GM18873 (cell line): ENCODE measurements around the gene ZSWIM6.

Source experiments
- ATAC-seq: cut with Tn5 transposase; IDR thresholded peaks from one replicate; pipeline ENCODE4 v1.9.1; 2021; ENCODE audit warnings: mild to moderate bottlenecking, moderate library complexity, moderate number of reproducible peaks; ENCODE audit not compliant: unreplicated experiment, low FRiP score

ZSWIM6 gene

DNA sequence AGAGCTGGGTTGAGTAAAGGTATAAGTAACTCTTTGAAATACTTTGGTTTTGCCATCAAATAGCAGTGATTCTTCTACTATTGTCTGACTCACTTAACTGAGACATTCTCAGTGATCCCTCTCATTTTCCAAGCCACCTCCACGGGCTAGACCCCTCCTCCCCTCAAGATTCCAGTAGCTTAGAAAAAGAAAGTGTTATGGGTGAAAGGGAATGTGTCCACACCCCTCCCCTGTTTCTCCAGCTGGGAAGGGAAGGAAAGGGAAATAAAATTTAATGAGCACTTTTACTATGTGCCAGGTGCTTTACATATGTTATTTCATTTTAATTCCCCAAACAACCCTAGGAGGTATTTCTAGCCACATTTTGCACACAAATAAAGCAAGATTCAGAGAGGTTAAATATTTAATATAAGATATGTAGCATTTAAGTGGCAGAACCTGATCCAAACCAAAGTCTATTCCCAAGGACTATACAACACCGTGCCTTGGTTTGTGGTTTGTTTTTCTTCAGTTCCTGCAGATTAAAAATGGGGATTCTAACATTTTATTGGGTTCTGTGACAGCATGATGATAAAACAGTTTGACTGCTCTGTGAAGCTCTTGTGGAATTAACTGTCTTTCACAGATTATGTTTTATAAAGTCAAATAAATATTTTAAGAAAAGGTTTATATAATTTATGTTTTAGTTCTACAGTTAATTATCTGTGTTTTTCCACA is 135.9 kb downstream of the ZSWIM6 start:
- no peak for ATAC-seq

DNA sequence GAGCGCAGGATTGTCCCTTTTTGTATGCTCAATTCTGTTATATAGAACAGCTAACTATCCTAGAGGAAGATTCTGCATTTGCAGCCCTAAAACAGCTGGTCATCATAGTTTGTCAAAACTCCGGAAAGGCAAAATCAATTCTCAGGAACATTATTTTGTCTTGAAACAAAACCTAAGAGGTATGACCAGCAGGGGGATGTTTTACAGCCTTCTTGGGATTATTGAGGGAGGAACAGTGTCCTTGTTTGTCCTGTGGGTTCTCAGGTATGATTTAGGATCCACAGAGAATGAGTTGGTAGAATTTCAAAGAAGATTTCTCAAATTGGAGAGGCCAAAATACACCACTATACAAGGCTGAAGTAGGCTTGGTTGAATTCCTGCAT is 136.4 kb downstream of the ZSWIM6 start:
- ATAC-seq, result no peak

DNA sequence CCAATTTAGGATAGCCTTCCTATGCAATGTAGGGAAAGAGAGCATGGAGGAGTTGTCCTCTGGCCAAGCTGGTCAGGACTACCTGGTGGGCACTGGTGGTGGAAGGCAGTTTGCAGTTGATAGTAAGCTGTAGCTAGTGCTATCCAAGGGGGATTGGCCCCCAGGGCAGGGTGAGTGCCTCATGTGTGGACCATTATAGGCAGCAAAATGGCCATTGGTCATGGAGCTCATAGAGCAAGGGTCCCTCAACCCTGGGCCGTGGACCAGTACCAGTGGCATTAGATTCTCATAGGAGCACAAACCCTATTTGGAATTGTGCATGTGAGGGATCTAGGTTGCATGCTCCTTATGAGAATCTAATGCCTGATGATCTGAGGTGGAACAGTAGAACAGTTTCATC is 139.3 kb downstream of the ZSWIM6 start:
- ATAC-seq, result no peak

DNA sequence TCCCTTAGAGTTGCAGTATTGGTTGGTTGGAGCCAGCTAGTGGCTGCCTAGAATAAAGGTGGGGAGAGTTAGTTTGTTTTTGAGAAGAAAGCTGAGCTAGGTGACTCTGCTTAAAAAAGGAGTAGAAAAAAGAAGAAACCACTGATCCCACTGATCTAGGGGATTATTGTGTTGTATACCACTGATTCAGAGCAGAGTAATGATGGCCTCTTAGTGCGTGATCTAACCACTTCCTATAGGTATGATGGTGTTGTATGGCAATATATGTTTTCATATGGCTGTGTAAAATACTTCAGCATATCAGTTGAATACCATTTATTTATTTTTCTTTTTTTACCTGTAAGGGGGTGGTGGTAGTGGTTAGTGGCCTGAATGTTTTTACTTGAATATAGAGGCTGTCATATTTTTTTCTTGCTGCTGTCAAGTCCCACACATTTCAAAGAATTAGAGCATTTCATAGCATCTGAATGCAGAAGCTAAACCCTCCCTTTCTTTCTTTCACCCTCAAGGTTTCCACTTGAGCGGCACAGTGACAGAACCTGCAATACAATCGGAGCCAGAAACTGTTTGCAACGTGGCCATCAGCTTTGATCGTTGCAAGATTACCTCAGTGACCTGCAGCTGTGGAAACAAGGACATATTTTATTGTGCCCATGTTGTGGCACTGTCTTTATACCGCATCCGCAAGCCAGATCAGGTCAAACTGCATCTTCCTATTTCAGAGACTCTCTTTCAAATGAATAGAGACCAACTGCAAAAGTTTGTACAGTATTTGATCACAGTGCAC is 140.3 kb downstream of the ZSWIM6 start:
- ATAC-seq, result no peak

DNA sequence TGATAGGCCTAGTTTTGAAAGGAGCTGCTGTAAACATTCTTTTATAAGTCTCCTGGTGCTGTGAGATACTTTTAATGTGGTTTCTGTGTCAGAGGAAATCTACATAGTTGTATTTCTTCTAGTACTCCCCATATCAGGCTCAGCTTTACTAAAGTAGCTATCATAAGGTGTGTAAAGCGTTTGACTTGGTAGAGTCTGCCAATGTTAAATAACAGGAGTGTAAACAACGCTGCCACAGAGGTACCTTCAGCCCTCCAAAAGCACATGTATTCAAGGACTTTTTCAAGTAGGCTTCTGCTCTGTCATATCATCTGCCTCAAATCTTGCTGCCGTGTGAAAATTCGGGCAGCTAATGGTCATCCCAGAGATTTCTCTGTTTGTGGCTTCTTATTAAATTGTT is 142.7 kb downstream of the ZSWIM6 start:
- no peak for ATAC-seq

DNA sequence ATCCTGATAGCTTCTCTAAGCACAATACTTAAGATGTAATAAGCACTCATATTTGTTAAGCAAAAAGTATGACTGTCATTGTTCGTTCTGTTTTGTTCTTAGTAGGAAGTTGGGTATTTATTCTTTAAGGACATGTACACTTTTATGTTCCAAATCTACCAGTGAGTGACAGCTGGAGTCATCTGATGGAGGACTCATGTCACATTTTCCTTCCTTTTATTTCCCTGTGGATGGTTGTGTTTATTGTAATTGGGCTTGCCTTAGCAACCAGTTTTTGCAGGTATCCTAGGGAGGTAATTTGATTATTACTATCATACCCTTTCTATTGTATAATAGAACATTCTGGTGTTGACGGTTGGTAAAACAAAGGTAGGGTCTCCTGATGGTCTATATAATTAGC is 145.7 kb downstream of the ZSWIM6 start:
- ATAC-seq, result no peak

DNA sequence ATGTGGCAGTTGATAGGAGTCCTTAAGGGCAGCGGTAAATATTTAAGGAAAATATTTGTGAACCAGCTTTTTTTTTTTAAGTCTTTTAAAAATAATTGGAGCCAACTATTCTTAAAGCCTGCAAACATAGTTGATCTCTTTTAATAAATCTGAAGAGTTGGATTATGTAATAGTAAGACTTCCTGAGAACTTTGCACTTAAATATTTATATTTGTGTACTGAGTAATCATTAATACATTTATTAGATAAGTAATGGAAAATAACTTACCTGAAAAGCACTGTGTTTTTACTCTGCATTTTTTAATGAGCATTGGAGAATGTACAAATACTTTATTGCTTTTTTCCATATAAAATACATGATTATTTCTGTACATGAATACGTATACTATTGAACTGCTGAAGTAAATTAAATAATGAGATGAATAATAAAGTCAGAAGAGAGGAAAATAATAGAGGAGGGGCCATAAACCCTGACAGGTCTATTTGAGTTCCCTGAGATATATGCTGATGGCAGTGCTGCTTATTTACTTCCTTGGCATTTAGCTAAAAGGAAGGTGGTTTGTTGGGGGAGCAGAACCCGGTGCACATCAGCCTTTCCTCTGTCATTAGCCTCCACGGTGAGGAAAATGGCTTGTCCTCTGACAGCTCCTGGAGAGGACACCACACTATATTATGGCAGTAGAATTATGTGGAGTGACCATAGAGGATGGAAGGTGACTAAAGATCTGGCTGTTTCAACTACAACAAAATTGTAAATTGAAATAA is 148.0 kb downstream of the ZSWIM6 start:
- no peak for ATAC-seq

DNA sequence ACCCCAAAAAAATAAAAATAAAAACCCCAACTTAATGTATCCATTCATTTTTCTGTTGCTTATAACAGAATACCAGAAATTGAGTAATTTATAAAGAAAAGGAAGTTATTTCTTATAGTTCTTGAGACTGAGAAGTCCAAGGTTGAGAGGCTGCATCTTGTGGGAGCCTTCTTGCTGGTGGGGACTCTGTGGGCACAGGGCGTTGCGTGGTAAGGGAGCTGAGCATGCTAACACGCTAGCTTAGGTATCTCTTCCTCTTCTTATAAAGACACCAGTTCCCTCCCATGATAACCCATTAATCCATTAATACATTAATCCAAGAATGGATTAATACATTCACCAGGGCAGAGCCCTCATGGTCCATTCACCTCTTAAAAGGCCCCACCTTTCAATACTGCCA is 150.9 kb downstream of the ZSWIM6 start:
- no peak for ATAC-seq

DNA sequence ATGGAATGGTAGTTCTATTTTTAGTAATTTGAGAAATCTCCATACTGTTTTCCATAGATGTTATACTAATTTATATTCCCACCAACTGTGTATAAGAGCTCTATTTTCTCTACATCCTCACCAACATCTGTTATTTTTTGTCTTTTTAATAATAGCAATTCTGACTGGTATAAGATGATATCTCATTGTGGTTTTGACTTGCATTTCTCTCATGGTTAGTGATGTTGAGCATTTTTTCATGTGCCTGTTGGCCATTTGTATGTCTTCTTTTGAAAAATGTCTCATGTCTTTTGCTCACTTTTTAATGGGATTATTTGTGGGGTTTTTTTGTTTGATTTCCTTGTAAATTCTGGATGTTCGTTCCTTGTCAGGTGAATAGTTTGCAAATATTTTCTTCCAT is 154.4 kb downstream of the ZSWIM6 start:
- no peak for ATAC-seq

DNA sequence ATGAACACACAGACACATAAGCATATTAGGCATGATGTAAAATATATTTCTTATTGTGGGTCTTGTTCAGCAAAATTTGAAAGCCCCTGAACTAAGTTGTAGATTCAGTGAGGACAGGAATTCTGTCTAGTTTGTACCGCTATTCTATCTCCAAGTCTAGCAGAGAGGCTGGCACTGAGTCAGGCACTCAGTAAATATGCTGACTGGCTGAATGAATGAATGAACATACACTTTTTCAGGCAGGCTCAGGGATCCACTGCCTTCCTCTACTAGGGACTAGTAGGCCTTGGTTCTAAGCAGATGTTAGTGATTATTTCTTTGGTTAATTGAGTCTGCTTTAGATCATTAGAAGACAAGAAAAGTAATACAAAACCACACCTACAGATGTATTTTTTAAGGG is 157.5 kb downstream of the ZSWIM6 start:
- no peak for ATAC-seq

DNA sequence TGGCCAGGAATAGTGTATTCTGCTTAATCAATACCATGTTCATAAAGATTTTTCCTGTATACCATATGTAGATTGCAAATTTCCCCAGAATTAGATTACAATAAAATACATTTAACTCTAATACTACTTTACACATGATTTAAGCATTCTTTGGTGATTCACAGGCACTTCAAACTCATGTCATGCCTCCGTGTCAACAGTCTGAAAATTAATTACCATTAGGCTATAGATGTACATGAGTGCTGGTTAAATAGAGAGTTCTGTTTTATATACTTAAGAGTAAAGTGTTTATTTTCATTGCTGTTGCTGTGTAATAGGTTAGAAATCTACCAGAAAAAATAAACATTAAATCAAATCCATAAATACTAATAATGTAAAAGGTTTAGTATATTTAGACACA is 159.8 kb downstream of the ZSWIM6 start:
- ATAC-seq, result no peak

DNA sequence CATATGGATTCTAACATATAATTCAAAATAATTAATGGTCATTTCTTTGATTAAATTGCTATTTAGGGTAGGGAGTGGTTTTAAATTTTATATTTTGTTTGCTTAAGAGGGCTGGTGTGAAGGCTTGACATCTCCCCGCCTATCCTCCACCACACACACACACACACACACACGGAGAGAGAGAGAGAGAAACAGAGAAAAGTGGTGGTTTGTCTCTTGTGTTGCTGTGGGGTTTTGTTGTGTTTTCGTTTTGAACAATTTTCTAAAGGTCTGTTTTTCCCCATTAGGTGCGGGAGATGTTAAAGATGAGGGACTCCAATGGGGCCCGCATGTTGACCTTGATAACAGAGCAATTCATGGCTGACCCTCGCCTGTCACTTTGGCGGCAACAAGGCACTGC is 161.9 kb downstream of the ZSWIM6 start:
- no peak for ATAC-seq

DNA sequence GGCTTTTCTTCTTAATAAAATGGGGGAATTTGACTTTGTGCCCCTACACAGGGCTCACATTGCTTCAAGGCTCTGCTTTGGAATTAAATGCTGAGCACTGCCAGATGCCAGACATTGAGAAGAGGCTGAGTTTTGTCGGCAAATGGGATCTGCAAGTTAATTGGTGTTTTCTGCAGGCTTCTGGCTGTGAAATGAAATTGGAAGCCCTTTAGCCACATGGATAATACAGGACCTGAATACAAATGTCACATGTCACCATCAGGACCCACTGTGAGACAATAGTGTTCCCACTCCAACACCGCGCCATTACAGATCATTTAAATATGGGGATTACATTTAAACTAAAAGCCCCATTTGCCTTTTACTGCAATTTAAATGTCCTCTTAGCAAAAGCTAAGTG is 164.4 kb downstream of the ZSWIM6 start:
- no peak for ATAC-seq

DNA sequence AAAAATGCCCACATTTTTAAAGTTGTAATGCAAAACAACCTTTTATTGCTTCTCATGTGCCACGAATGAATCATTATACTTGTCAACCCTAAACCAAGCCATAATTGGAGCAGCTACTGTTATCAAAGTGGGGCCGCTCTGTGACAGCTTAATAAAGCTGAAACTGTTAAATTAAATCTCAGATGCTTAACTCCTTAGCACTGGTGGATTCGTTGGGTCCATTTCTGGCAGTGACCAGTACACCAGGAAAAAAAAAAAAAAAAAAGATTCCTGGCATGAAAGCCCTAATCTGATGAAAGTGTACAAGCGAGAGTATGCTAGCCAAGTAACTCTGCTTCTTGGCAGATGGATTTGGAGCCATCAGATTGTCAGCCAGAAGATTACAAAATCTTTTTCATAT is 164.8 kb downstream of the ZSWIM6 start:
- no peak for ATAC-seq

DNA sequence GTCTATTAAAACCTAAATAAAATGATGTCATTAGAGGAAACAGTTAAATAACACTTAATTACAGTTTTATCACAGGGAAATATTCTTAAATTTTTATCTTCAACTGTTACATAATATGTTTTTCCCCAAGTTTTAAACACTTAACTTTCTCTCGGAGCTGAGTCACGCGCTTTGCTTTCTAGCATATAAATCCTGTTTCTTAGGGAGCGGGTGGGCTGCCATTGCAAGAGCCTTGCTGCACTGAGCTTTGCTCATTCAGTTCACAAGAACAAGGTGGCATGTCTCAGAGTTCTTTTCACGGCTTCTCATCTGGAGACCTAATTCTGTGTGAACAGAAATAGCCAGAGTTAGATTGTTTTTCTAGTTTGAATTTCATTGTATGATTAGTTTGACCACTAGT is 166.1 kb downstream of the ZSWIM6 start:
- no peak for ATAC-seq

DNA sequence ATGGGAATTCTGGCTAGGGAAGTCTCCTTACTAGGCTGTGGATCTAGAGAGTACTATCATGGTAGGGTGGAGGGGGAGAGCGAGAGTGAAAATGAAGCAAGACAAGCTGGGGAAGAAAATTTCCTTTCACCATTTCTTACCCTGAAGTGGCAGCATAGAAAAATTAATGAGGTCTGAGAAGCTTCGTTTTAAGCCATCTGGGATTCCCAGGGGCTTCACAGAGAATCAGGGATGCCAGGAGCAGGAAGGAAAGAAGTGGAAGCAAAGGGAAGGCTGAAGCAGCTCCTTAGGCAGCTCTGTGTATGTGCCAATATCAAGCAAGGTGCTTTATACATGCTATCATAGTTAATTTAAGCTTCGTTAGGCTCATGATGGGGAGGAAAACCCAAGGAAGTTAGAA is 169.9 kb downstream of the ZSWIM6 start:
- ATAC-seq, result no peak

DNA sequence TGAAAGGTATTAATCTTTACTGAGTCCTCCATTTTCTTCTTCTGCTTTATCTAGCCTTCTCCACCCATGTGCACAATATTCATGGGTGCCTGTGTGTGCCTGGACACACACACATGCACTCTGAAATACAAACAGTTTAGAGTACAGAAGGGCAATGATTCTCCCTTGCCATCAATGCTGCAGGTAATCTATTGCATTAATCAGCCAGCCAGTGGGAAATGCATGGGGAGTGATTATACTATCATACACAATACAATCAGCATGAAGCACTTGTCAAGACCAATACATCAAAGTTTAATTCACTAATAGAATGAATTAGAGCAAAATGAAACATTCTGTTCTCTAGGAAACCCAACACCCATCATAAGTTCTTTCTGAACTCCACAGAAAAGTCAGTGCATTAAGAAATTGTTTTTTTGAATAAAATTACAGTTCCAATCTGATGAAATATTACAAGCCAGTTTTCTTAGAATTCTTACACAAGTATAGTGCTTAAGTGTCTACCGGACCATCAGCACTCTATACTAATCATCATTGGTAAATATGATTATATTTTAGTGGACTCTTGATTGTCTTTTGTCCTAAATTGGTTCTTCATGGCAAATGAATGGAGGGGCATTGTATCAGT is 172.2 kb downstream of the ZSWIM6 start:
- no peak for ATAC-seq

DNA sequence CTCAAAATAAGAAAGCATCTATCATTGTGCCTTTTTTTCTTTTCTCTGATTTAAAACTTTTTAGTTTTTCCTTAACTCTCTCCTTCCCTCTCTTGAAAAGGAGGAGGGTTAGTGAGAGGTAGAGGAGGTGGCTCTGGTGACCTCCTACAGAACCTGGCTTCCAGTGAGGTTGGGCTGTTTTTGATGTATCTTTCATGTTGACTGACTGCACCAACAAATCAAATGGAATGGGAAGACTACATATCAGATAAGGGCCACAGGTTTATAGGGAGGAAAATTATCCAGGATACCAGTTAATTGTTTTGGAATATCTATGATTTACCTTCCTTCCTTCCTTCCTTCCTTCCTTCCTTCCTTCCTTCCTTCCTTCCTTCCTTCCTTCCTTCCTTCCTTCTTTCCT is 173.2 kb downstream of the ZSWIM6 start:
- no peak for ATAC-seq

DNA sequence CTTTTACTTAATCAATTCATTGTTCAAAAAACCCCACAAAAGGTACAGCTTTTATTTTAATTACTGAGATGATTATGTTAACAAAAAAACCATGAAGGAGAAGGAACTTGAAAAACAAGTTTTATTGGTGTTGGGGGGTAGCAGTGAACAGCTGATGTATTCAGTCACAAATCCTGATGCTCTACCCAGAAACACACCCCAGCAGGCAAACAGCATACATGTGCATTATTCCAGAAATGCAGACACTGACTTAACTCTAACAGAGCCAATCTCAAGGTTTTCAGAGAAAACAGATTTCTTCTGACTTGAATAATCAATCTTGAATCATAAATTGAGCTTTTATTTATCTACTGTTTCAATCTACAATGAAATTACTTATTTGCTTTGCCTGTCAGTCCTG is 175.2 kb downstream of the ZSWIM6 start:
- no peak for ATAC-seq

DNA sequence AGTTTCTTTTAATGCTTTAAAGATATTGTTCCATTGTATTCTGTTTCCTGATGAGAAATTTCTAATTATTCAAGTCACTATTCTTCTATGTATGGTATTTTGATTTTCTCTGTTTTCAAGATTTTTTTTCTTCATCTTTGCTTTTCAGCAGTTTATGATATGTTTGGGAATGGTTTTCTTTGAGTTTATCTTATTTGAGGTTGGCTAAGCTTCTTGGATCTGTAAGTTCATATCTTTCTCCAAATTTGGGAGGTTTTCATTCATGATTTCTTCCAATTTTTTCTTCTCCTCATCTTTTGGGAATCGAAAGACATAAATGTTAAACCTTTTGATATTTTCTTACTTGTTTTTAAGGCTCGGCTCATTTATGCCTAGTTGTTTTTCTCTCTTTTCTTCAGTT is 184.9 kb downstream of the ZSWIM6 start:
- no peak for ATAC-seq

DNA sequence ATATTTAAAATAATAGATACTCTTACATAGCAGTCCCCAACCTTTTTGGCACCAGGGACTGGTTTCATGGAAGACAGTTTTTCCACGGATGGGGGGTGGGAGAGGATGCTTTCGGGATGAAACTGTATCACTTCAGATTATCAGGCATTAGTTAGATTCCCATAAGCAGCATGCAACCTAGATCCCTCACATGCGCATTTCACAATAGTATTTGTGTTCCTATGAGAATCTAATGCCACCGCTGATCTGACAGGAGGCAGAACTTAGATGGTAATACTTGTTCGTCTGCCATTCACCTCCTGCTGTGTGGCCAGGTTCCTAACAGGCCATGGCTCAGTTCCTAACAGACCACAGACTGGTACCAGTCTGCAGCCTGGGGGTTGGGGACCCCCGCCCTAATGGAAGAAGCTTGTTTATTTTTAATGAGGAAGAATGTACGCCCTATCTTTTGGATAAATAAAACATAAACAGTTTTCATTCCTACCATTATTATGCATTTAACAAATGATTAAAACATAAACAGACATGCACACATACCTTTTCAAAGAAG is 187.7 kb downstream of the ZSWIM6 start:
- ATAC-seq, result no peak
